ENCODE results near the gene DRC7. TPM values are rescaled to one million over a fixed set of nuclear protein-coding genes. Genes with fewer than 3 reads are reported as not detected.

The DRC7 gene
- total and polyA plus RNA-seq, 9 of the 15 experiments (the other 6 are each of a cell fraction or from before 2014, with no cell fraction given): 0.04 to 0.33 (median 0.12) TPM; not detected in 3

DNA sequence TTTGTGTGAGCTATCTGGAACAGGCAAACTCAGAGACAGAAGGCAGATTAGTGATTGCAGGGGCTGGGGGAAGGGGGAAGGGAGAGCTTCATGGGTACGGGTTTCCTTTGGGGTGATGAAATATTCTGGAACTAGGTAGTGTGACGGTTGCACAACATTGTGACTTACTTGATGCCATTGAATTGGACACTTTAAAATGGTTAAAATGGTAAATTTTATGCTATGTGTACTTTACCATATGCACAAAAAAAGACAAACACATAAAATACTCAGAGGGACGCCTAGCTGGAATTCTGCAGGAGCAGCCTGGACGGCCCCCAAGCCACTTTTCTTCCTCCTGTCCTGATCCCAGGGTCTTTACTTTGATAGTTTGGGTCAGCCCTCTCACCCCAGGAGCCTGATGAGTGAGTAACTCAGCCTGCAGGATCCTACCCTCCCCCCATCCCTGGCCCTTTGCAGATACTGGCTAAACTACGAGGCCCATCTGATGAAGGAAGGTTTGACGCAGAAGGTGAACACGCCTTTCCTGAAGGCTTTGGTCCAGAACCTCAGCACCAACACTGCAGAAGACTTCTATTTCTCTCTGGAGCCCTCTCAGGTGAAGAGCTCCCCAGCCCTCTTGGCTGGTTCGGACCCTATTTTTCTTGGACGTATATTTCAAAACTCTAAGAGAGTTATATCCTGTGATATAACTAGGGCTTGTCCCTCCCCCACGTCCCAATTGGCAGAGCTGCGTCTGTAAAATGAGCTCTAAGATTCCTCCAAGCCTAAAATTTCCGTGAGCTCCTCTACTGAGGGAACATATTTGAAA, 18.7 kb upstream of the DRC7 start (continued):
- TF ChIP-seq ZNF518B (CRISPR knock-in tag; IDR thresholded peaks at IDR 0.05) (no peak), SAFB2 (IDR thresholded peaks at IDR 0.05; ENCODE audit: borderline replicate concordance, low read depth, low read length, severe bottlenecking) (no peak), RHOXF2B (CRISPR knock-in tag; conservative IDR thresholded peaks at IDR 0.05) (no peak), ZNF143 (CRISPR knock-in tag; IDR thresholded peaks at IDR 0.05) (no peak), RBM39 (optimal IDR thresholded peaks at IDR 0.05; ENCODE audit: low read depth, low read length) (no peak), SMARCC2 (IDR thresholded peaks at IDR 0.05; ENCODE audit: low read depth) (no peak), EP400 (IDR thresholded peaks at IDR 0.05) (peak; percentile 44; the same call in 1 of the 2 replicates), CBX1 (IDR thresholded peaks at IDR 0.05; ENCODE audit: low read depth) (no peak), HNRNPL (IDR thresholded peaks at IDR 0.05; ENCODE audit: low read depth, low read length) (no peak), LCOR (CRISPR knock-in tag; IDR thresholded peaks at IDR 0.05) (0 out of 2 replicates have a peak, but pooled peaks have one; percentile 28), ZFP30 (CRISPR knock-in tag; IDR thresholded peaks at IDR 0.05; ENCODE audit: borderline replicate concordance) (no peak), ARID2 (IDR thresholded peaks at IDR 0.05) (no peak), ZC3H11A (IDR thresholded peaks at IDR 0.05; ENCODE audit: low read depth, low read length) (no peak), XRCC4 (IDR thresholded peaks at IDR 0.05; ENCODE audit: extremely low read depth, insufficient read depth, insufficient read length) (no peak), ARID1B (IDR thresholded peaks at IDR 0.05) (peak; percentile 83), KAT8 (IDR thresholded peaks at IDR 0.05; ENCODE audit: low read depth) (no peak), ZFX (CRISPR knock-in tag; IDR thresholded peaks at IDR 0.05) (no peak)
- TF ChIP-seq, protein P1, sequence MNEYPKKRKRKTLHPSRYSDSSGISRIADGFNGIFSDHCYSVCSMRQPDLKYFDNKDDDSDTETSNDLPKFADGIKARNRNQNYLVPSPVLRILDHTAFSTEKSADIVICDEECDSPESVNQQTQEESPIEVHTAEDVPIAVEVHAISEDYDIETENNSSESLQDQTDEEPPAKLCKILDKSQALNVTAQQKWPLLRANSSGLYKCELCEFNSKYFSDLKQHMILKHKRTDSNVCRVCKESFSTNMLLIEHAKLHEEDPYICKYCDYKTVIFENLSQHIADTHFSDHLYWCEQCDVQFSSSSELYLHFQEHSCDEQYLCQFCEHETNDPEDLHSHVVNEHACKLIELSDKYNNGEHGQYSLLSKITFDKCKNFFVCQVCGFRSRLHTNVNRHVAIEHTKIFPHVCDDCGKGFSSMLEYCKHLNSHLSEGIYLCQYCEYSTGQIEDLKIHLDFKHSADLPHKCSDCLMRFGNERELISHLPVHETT (CRISPR knock-in tag; conservative IDR thresholded peaks at IDR 0.05 in 1 of 2, IDR thresholded peaks at IDR 0.05 in 1 of 2): no peak
- TF ChIP-seq, protein P2, sequence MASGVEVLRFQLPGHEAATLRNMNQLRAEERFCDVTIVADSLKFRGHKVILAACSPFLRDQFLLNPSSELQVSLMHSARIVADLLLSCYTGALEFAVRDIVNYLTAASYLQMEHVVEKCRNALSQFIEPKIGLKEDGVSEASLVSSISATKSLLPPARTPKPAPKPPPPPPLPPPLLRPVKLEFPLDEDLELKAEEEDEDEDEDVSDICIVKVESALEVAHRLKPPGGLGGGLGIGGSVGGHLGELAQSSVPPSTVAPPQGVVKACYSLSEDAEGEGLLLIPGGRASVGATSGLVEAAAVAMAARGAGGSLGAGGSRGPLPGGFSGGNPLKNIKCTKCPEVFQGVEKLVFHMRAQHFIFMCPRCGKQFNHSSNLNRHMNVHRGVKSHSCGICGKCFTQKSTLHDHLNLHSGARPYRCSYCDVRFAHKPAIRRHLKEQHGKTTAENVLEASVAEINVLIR (CRISPR knock-in tag; IDR thresholded peaks at IDR 0.05): no peak
- TF ChIP-seq, protein P3, sequence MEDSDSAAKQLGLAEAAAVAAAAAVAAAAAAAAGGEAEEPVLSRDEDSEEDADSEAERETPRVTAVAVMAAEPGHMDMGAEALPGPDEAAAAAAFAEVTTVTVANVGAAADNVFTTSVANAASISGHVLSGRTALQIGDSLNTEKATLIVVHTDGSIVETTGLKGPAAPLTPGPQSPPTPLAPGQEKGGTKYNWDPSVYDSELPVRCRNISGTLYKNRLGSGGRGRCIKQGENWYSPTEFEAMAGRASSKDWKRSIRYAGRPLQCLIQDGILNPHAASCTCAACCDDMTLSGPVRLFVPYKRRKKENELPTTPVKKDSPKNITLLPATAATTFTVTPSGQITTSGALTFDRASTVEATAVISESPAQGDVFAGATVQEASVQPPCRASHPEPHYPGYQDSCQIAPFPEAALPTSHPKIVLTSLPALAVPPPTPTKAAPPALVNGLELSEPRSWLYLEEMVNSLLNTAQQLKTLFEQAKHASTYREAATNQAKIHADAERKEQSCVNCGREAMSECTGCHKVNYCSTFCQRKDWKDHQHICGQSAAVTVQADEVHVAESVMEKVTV (CRISPR knock-in tag; IDR thresholded peaks at IDR 0.05): no peak
